ENCODE data around the gene MAN1C1.

GRCh38 chr1:25679171-25679570 is 62.6 kb downstream of the MAN1C1 start:
- no peak for TF ChIP-seq CTCF (IDR thresholded peaks at IDR 0.05)
- no peak for TF ChIP-seq POLR2AphosphoS5 (IDR thresholded peaks at IDR 0.05)
- TF ChIP-seq POLR2A (IDR thresholded peaks at IDR 0.05), result no peak

Measured in sigmoid colon (tissue), 4 donors.